SK-N-SH (cell line): Measurements from ENCODE around the gene TGFBR3. TPM values are rescaled to one million over a fixed set of nuclear protein-coding genes. Genes with fewer than 3 reads are reported as not detected.

Experiments
- CTCF ChIA-PET: fragments of 300-600, 350-600 bp; formaldehyde crosslinking; extraction: SDS; loops from one replicate; lab custom pipeline; 2021; lab: Yijun Ruan, JAX
- POLR2A ChIA-PET: fragments of 350-600 bp; sonication (Branson Sonifier 250); formaldehyde crosslinking; extraction: SDS; loops from one replicate; lab custom pipeline; 2020; ENCODE audit warnings: antibody characterized with exemption, inconsistent platforms; lab: Yijun Ruan, JAX
- DNase-seq: peaks from one replicate; pipeline ENCODE4 v3.0.0; 2012
- H2AFZ ChIP-seq: fragments of 200-600 bp; sonication (generic); 2 replicates; pipeline ENCODE4 v1.8.1; 2016; ENCODE audit warnings: antibody characterized with exemption, mild to moderate bottlenecking, low read depth
- H3F3A ChIP-seq: fragments of 200-600 bp; sonication (generic); replicated peaks from 2 replicates; pipeline ENCODE3; 2016; ENCODE audit warnings: antibody characterized with exemption, mild to moderate bottlenecking; ENCODE audit not compliant: insufficient read depth
- H3K27ac ChIP-seq, 2 experiments: fragments of 200-500 bp in 1 of 2; fragments of 200-600 bp in 1 of 2; sonication (Bioruptor generic) in 1 of 2; sonication (generic), shearing (Covaris generic) in 1 of 2; 2 replicates each; pipeline versions ENCODE4 v1.5.1 to v1.6.1; 2014 to 2016; ENCODE audit warnings: low read depth in 2 of 2, inconsistent platforms in 1 of 2, low read length in 1 of 2, mild to moderate bottlenecking in 1 of 2, mixed read lengths in 1 of 2
- H3K27me3 ChIP-seq: fragments of 200-600 bp; sonication (generic), shearing (Covaris generic); 2 replicates; pipeline ENCODE4 v1.6.1; 2016; ENCODE audit warnings: mixed run types; ENCODE audit not compliant: insufficient read depth
- H3K36me3 ChIP-seq, 2 experiments: fragments of 200-500 bp in 1 of 2; fragments of 200-600 bp in 1 of 2; sonication (Bioruptor generic) in 1 of 2; sonication (generic) in 1 of 2; replicated peaks in 1 of 2; 2 replicates each; pipeline versions ENCODE3 to v1.5.1; 2014 to 2016; ENCODE audit warnings: low read length in 1 of 2, mild to moderate bottlenecking in 1 of 2; ENCODE audit not compliant: insufficient read depth in 2 of 2, control insufficient read depth in 1 of 2
- H3K4me1 ChIP-seq, 2 experiments: fragments of 200-500 bp in 1 of 2; fragments of 200-600 bp in 1 of 2; sonication (Bioruptor generic) in 1 of 2; sonication (generic), shearing (Covaris generic) in 1 of 2; 2 replicates each; pipeline versions ENCODE4 v1.5.1 to v1.6.1; 2014 to 2016; ENCODE audit warnings: low read depth in 1 of 2, low read length in 1 of 2, mixed run types in 1 of 2; ENCODE audit not compliant: insufficient read depth in 2 of 2, control insufficient read depth in 1 of 2
- H3K4me2 ChIP-seq: fragments of 200-600 bp; sonication (generic), shearing (Covaris generic); 2 replicates; pipeline ENCODE4 v1.6.1; 2017; ENCODE audit warnings: mixed run types
- H3K4me3 ChIP-seq, 2 experiments: fragments of 200-500 bp in 1 of 2; fragments of 200-600 bp in 1 of 2; sonication (Bioruptor generic) in 1 of 2; sonication (generic), shearing (Covaris generic) in 1 of 2; 2 replicates each; pipeline versions ENCODE4 v1.5.1 to v1.8.1; 2014 to 2016; ENCODE audit warnings: low read depth in 2 of 2, inconsistent platforms in 1 of 2, low read length in 1 of 2, mild to moderate bottlenecking in 1 of 2, mixed read lengths in 1 of 2, moderate library complexity in 1 of 2
- H3K79me2 ChIP-seq: fragments of 200-600 bp; sonication (generic); 2 replicates; pipeline ENCODE4 v1.8.1; 2017; ENCODE audit warnings: mild to moderate bottlenecking; ENCODE audit not compliant: insufficient read depth
- H3K9ac ChIP-seq: fragments of 200-600 bp; sonication (generic); 2 replicates; pipeline ENCODE4 v1.6.1; 2017; ENCODE audit warnings: mixed run types
- H3K9me2 ChIP-seq: fragments of 200-600 bp; sonication (generic); 2 replicates; pipeline ENCODE4 v1.6.1; 2017; ENCODE audit warnings: mixed run types
- H3K9me3 ChIP-seq: fragments of 200-600 bp; sonication (generic); 2 replicates; pipeline ENCODE4 v1.6.1; 2017; ENCODE audit warnings: mixed run types, mild to moderate bottlenecking, moderate library complexity
- H4K20me1 ChIP-seq: fragments of 200-600 bp; sonication (generic); 2 replicates; pipeline ENCODE4 v1.6.1; 2017; ENCODE audit warnings: mild to moderate bottlenecking, mixed run types; ENCODE audit not compliant: insufficient read depth
- CHD2 ChIP-seq: fragments of 150-350 bp; IDR thresholded peaks from 2 replicates; pipeline ENCODE4 v1.6.1; 2018; ENCODE audit warnings: low read length; ENCODE audit not compliant: partially characterized antibody
- CTCF ChIP-seq: fragments of 200-600 bp; sonication (generic); IDR thresholded peaks from 2 replicates; pipeline ENCODE4 v1.6.1; 2017; ENCODE audit warnings: antibody characterized with exemption, mild to moderate bottlenecking, moderate library complexity
- FOSL2 ChIP-seq: IDR thresholded peaks from 2 replicates; pipeline ENCODE4 v1.4.0; 2012; ENCODE audit warnings: low read depth, mild to moderate bottlenecking, moderate library complexity, borderline replicate concordance
- FOXM1 ChIP-seq: IDR thresholded peaks from 2 replicates; pipeline ENCODE4 v1.4.0; 2012; ENCODE audit warnings: low read depth, mild to moderate bottlenecking
- GATA2 ChIP-seq: sonication (generic); formaldehyde crosslinking; IDR thresholded peaks from 2 replicates; pipeline ENCODE4 v1.5.0; 2020; ENCODE audit warnings: mild to moderate bottlenecking, missing genetic modification reagents
- MEF2A ChIP-seq: IDR thresholded peaks from 2 replicates; pipeline ENCODE4 v1.4.0; 2012; ENCODE audit warnings: low read depth, borderline replicate concordance
- MXI1 ChIP-seq: IDR thresholded peaks from 2 replicates; pipeline ENCODE4 v1.6.1; 2012; ENCODE audit warnings: mild to moderate bottlenecking, low read depth, low read length, improper control_type of control experiment
- NRF1 ChIP-seq: IDR thresholded peaks from 2 replicates; pipeline ENCODE4 v1.6.1; 2012; ENCODE audit warnings: low read depth, mild to moderate bottlenecking, low read length
- SIN3A ChIP-seq: IDR thresholded peaks from 2 replicates; pipeline ENCODE4 v1.6.1; 2012; ENCODE audit warnings: low read depth, mild to moderate bottlenecking, low read length, moderate library complexity, borderline replicate concordance
- USF2 ChIP-seq: fragments of 150-350 bp; IDR thresholded peaks from 2 replicates; pipeline ENCODE4 v1.6.1; 2017; ENCODE audit warnings: antibody characterized with exemption, low read length, low read depth, borderline replicate concordance
- YY1 ChIP-seq: IDR thresholded peaks from 2 replicates; pipeline ENCODE4 v1.4.0; 2012; ENCODE audit warnings: low read depth, mild to moderate bottlenecking
- WGBS: methylation state at CpG from one replicate; pipeline ENCODE4 v1.1.6; 2017; ENCODE audit warnings: low lambda C conversion rate; 5-methylcytosine and 5-hydroxymethylcytosine counted together
- polyA plus RNA-seq, 3 experiments: library from polyadenylated mRNA; depleted of rRNA; stranded (reverse); fragments of >200 nt; gene quantifications; 2 replicates each; pipeline ENCODE4 v1.2.3, GENCODE V29; 2012
- TF ChIP-seq, protein P1 (sequence below): IDR thresholded peaks from 2 replicates; pipeline ENCODE4 v1.4.0; 2012; ENCODE audit warnings: low read depth, borderline replicate concordance
- TF ChIP-seq, protein P2 (sequence below): IDR thresholded peaks from 2 replicates; pipeline ENCODE4 v1.6.1; 2012; ENCODE audit warnings: mild to moderate bottlenecking, low read depth, low read length, moderate library complexity
- TF ChIP-seq, protein P3 (sequence below): IDR thresholded peaks from 2 replicates; pipeline ENCODE4 v1.4.0; 2012; ENCODE audit warnings: low read depth

TGFBR3 gene
- polyA plus RNA-seq, 1 of the 3 experiments (the other 2 are of a cell fraction): 0.07 TPM

DNA sequence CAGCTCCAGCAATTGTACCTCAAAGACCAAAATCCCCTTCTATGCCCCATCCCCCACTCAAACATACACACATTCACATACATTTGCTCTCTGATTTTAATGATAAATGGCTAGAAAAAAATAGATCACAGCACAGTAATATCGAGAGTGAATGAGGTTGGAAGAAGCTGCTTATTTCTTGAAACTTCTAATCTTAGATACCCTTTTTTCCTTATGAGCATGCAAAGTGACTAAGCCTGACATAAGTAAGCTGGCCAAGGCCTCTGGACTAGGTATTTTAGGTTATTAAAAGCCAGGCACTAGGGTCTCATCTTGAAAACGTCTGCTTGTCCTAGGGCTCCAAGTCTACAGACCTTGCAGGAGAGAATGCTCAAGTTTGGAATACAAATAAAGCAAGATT, 133.6 kb downstream of the TGFBR3 start:
- ChIA-PET POLR2A (no interaction called here), CTCF (no interaction called here)
- peaks cover 13% of the 10 kb centered on the region for H3K27me3 ChIP-seq
- no peaks in the 10 kb centered on the region for H3K79me2 ChIP-seq
- H3K9me3 ChIP-seq: no peaks in the 10 kb centered on the region
- H3F3A ChIP-seq: no peaks in the 10 kb centered on the region
- H3K4me3 ChIP-seq: no peak overlapping the region
- H2AFZ ChIP-seq: no peak overlapping the region
- no peaks in the 10 kb centered on the region for H3K4me1 ChIP-seq
- TF ChIP-seq, protein P1, sequence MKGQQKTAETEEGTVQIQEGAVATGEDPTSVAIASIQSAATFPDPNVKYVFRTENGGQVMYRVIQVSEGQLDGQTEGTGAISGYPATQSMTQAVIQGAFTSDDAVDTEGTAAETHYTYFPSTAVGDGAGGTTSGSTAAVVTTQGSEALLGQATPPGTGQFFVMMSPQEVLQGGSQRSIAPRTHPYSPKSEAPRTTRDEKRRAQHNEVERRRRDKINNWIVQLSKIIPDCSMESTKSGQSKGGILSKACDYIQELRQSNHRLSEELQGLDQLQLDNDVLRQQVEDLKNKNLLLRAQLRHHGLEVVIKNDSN: no peak
- TF ChIP-seq CTCF: no peak
- no peak overlapping the region for H3K4me2 ChIP-seq
- H3K9me2 ChIP-seq: no peaks in the 10 kb centered on the region
- H3K27ac ChIP-seq: no peak overlapping the region
- DNase-seq: no peak
- WGBS: 4% methylated on average over 2 of the region's 2 CpGs
- no peaks in the 10 kb centered on the region for H4K20me1 ChIP-seq
- H3K9ac ChIP-seq: no peak overlapping the region
- H3K36me3 ChIP-seq: no peaks in the 10 kb centered on the region

- Histone ChIP-seq H2AFZ (no peak overlapping the region), H3K9ac (no peak overlapping the region), H3K27ac (no peak overlapping the region), H3F3A (no peaks in the 10 kb centered on the region), H3K36me3 (no peaks in the 10 kb centered on the region), H3K9me2 (no peaks in the 10 kb centered on the region), H3K27me3 (peaks cover 23% of the 10 kb centered on the region), H3K79me2 (no peaks in the 10 kb centered on the region), H3K4me1 (no peaks in the 10 kb centered on the region), H3K9me3 (no peaks in the 10 kb centered on the region), H3K4me3 (no peak overlapping the region), H3K4me2 (no peak overlapping the region), H4K20me1 (no peaks in the 10 kb centered on the region)
- WGBS: 3% methylated on average over 3 of the region's 3 CpGs
- ChIA-PET CTCF (no interaction called here), POLR2A (no interaction called here)
- DNase-seq: no peak
- TF ChIP-seq FOXM1: no peak
Observed at GRCh38 chr1:91751275-91751674, 134.7 kb downstream of the TGFBR3 start.

GRCh38 chr1:91750398-91750996, 135.5 kb downstream of the TGFBR3 start:
- DNase-seq: no peak
- WGBS: 20% methylated on average over 4 of the region's 4 CpGs
- H3K9ac ChIP-seq: no peak overlapping the region
- H3K4me1 ChIP-seq: no peaks in the 10 kb centered on the region
- no peaks in the 10 kb centered on the region for H3K9me3 ChIP-seq
- no peak overlapping the region for H2AFZ ChIP-seq
- H3F3A ChIP-seq: no peaks in the 10 kb centered on the region
- H3K79me2 ChIP-seq: no peaks in the 10 kb centered on the region
- ChIA-PET POLR2A (no interaction called here), CTCF (no interaction called here)
- H3K4me3 ChIP-seq: no peak overlapping the region
- no peaks in the 10 kb centered on the region for H3K36me3 ChIP-seq
- H3K27ac ChIP-seq: no peak overlapping the region
- no peak overlapping the region for H3K4me2 ChIP-seq
- peaks cover 23% of the 10 kb centered on the region for H3K27me3 ChIP-seq
- TF ChIP-seq YY1 (no peak), SIN3A (no peak), NRF1 (no peak), MXI1 (no peak), CHD2 (no peak), USF2 (no peak), MEF2A (no peak), FOSL2 (no peak), GATA2 (CRISPR knock-in tag) (no peak)
- TF ChIP-seq, protein P2, sequence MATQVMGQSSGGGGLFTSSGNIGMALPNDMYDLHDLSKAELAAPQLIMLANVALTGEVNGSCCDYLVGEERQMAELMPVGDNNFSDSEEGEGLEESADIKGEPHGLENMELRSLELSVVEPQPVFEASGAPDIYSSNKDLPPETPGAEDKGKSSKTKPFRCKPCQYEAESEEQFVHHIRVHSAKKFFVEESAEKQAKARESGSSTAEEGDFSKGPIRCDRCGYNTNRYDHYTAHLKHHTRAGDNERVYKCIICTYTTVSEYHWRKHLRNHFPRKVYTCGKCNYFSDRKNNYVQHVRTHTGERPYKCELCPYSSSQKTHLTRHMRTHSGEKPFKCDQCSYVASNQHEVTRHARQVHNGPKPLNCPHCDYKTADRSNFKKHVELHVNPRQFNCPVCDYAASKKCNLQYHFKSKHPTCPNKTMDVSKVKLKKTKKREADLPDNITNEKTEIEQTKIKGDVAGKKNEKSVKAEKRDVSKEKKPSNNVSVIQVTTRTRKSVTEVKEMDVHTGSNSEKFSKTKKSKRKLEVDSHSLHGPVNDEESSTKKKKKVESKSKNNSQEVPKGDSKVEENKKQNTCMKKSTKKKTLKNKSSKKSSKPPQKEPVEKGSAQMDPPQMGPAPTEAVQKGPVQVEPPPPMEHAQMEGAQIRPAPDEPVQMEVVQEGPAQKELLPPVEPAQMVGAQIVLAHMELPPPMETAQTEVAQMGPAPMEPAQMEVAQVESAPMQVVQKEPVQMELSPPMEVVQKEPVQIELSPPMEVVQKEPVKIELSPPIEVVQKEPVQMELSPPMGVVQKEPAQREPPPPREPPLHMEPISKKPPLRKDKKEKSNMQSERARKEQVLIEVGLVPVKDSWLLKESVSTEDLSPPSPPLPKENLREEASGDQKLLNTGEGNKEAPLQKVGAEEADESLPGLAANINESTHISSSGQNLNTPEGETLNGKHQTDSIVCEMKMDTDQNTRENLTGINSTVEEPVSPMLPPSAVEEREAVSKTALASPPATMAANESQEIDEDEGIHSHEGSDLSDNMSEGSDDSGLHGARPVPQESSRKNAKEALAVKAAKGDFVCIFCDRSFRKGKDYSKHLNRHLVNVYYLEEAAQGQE: no peak
- TF ChIP-seq, protein P3, sequence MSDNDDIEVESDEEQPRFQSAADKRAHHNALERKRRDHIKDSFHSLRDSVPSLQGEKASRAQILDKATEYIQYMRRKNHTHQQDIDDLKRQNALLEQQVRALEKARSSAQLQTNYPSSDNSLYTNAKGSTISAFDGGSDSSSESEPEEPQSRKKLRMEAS: no peak
- no peaks in the 10 kb centered on the region for H4K20me1 ChIP-seq
- no peaks in the 10 kb centered on the region for H3K9me2 ChIP-seq
